Umbilical cord (tissue), 2 donors: ENCODE measurements around the gene HAP1. TPM values are rescaled to one million over a fixed set of nuclear protein-coding genes. Genes with fewer than 3 reads are reported as not detected.
A peak's percentile ranks its signal among the peaks of the same experiment; 100 is the strongest.

ENCODE experiments used
- DNase-seq: peaks from one replicate; pipeline ENCODE4 v3.0.0-alpha.2; 2015; ENCODE audit warnings: low spot score
- total RNA-seq: library from RNA; depleted of rRNA; stranded (reverse); fragments of >200 nt; gene quantifications from one replicate; pipeline ENCODE4 v1.2.3, GENCODE V29; 2014; ENCODE audit warnings: low replicate concordance; ENCODE audit not compliant: insufficient read depth

HAP1 gene
- total RNA-seq, 1 donor from 2014 or later = 0.24 TPM

DNA sequence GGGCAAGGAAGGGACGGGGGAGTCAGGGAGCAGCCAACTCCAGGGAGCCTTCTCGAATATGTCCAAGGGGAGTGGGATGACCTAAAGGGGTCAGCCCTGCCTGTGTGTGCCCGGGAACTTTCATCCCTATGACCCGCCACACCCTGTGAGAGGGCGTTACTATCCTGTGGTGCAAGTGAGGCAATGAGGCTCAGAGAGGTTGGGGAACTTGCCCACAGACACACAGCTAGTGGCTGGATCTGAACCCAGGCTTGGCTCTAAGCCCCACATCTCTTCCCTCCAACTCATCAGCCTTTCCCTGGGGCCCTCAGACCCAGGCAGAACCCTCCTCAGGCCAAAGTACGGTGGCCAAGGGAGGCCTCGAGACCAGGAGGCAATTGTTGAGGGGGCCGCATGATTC is 28.9 kb upstream of the HAP1 start:
- no peak for DNase-seq

GRCh38 chr17:41762841-41763240 is 28.4 kb upstream of the HAP1 start:
- DNase-seq = no peak

- no peak for DNase-seq
Measured at GRCh38 chr17:41762391-41762790, 27.9 kb upstream of the HAP1 start.

- no peak for DNase-seq
Measured at GRCh38 chr17:41760878-41761277, 26.4 kb upstream of the HAP1 start.

DNA sequence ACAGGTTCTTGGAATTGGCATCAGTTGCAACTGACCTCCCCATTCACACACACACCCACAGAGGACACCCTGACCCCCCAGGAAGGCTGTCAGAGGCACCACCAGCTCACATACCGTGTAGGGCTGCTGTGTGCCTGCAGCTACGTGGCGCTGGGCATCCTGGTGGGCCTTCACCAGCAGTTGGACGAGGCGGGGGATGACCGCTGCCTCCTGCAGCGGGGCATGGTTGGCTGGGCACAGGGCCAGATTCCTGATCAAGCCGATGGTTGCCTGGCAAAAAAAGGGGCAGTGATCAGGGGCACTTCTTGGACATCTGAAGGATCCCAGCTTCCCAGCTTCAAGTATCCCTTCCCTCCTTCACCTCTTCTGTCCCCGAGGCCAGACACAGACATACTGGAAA is 24.2 kb upstream of the HAP1 start:
- no peak for DNase-seq

DNA sequence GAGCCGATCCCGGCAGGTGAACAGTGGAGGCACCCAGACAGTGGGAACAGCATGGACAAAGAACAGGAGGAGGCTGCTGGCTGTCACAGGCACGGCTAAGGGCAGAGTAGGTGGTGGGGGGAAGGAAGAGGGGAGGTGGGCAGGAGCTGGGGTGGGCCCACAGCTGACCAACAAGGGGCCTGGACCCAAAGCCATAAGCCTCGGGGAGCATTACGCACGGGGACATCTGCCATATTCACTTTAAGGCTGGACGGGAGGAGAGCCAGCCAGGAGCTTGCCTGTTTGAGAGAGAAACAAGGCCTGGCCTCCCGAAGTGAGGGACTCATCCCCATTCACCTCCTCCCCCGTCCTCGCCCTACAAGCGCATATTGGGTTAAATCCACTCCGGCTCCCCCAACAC is 19.6 kb upstream of the HAP1 start:
- no peak for DNase-seq

- no peak for DNase-seq
Measured at GRCh38 chr17:41751288-41751687, 16.8 kb upstream of the HAP1 start.

- no peak for DNase-seq
Measured at GRCh38 chr17:41750862-41751261, 16.4 kb upstream of the HAP1 start.

DNA sequence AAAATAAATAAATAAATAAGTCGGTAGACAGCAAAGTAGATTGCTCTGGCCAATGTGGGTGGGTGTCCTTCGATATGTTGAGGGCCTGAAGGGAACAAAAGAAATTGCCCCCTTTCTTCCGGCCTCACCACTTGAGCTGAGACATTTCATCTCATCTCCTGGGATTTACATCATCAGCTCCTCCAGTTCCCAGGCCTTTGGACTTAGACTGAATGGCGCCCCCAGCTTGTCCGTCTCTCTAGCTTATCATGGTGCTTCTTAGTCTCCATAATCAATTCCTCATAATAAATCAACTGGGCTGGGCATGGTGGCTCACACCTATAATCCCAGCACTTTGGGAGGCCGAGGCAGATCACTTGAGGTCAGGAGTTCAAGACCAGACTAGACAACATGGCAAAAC is 13.8 kb upstream of the HAP1 start:
- DNase-seq = no peak

GRCh38 chr17:41741709-41742108 is 7.3 kb upstream of the HAP1 start:
- DNase-seq = no peak

DNA sequence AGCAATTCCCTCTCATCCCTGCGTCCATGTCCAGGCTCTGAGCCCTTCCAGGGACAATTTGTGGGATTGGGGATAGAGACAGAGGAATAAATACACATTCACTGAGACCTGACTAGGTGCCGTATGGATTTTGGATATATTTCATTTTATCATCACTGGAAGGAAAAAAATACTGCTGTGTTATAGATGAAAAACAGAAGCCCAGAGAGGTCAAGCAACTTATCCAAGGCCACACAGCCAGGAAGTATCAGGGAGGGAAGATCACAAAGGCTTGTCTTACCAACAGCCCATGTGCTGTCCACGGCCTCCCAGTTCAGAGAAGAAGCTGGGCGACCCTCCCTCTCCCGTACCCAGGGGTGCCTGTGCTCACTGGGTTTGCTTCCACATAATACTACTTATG is 6.1 kb upstream of the HAP1 start:
- DNase-seq = no peak

- DNase-seq = no peak
Measured at GRCh38 chr17:41739661-41740352, 5.4 kb upstream of the HAP1 start.

DNA sequence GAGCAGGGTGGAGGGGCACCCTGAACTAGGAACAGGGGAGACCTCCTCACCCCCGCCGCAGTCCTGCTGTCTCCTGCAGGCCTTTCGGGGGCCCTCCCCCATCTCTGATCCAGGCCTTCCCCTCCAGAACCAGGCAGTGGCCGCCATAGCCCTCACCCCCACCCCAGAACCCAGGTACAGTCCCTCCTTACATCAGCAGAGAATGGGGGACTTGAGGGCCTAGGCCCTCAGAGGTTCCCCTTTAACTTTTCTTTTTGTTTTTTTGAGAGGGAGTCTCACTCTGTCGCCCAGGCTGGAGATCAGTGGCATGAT is 4.3 kb upstream of the HAP1 start:
- DNase-seq = no peak

- DNase-seq = peak; percentile 70
Measured at GRCh38 chr17:41738077-41738800, 3.8 kb upstream of the HAP1 start.

GRCh38 chr17:41737680-41738023 is 3.2 kb upstream of the HAP1 start:
- no peak for DNase-seq

GRCh38 chr17:41736983-41737679 is 2.7 kb upstream of the HAP1 start:
- DNase-seq = no peak

GRCh38 chr17:41735744-41736143 is 1.3 kb upstream of the HAP1 start:
- no peak for DNase-seq

DNA sequence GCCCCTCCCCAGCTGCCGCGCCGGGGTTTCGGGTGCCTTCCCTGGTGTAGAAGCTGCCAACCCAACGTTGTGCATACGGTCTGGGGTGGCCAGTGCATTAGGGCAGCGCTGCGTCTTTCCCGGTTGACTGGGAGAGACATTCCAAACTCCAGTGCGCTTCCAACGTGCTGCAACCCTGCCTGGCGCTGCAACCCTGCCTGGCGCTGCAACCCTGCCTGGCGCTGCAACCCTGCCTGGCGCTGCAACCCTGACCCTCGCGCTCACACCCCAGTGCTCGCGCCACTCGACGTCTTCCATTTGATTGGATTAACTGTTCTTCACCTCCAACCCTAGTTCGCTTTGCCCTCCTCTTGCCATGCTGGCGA is 488 bp upstream of the HAP1 start:
- no peak for DNase-seq

DNA sequence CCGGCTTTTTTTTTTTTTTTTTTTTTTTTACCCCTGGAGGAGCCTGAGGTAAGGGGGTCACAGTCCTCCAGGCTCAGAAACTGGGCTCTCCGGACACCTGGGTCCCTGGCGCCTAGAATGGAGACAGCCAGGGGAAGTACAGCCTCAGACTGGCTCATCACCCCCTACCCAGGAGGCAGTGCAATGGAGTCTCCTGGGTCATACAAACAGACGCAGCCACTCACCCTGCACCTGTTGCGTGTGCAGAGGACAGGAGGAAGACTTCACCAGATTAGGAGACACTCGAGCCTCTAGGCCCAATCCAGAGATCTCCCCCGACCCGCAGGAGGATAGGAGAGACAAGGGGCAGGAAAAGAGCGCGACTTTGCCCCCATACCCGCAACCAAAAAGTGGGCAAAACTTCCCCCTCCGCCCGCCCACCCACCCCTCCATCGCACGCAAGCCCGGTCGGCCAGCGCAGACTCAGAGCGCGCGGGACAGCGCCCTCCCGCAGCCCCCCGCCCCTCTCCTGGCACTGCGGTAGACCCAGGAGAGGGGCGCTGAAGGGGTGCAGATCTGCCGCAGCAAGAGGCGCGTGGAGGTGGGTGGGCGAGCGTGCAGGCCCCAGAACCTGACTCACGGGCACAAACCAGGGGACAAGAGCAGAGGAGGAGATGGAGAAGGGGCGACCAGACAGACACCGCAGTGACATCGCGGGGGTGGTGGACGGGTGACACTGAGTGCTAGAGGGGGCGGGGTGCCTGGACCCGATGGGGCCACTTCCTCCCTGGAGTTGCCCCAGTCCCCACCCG is 900 bp downstream of the HAP1 start:
- DNase-seq = no peak

DNA sequence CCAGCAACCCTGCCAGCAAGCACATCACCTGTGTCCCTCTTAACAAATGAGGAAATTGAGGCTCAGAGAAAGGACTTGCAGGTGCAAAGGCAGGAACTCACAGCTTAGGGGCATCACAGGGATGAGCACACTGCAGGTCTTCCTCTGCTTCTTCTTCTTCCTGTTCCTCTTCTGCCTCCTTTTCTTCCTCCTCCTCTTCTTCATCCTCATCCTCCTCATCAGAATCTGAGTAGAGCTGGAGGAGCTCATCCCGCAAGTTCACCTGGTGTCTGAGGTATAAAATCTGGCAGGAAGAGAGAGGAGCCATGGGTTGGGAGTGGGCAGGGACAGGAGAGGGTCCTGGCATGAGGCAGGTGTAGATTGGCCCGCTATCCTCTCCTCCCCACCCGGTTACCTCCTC is 2.6 kb downstream of the HAP1 start:
- no peak for DNase-seq

DNA sequence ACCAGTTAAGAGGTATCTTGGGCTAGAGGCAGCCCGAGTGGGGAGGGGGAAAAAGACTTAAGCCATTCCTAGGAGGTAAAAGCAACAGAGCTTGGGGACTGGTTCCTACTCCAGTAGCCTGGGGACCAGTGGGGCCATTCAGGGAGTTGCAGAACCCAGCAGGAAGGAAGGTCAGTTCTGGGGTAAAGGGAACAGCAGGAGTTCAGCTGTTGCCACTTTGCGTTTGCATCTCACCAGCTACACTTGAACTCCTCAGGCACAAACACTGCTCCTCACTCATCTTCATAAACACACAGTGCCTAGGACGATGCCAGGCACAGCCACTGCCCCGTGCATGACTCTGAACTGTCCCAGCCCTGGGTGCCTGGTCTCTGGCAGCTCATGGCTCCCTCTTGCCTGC is 4.0 kb downstream of the HAP1 start:
- no peak for DNase-seq

DNA sequence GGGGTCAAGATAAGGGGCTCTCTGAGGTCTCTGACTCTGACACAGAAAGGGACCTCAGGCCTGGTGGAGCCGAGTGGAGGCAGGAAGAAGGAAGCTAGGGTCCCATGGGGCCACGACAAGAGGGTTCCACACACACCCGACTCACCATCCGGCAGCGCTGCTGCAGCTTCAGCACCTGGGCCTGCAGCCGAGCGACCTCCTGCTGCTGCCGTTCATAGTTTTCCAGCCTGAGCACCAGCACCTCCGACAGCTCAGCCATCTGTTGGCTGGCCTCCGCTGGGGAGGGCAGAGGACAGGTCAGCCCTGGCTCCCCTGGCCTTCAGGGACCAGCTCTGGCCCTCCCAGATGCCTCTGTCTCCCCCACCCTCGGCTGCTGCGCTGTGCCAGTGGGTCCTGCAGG is 6.4 kb downstream of the HAP1 start:
- no peak for DNase-seq

GRCh38 chr17:41725134-41725533 is 9.3 kb downstream of the HAP1 start:
- no peak for DNase-seq
